Small intestine (tissue), 7 donors: Measurements from ENCODE around the gene MAGI1. TPM values are rescaled to one million over a fixed set of nuclear protein-coding genes. Genes with fewer than 3 reads are reported as not detected.

Experiments used
- DNase-seq, 2 donors: peaks; one replicate each; pipeline versions ENCODE4 v3.0.0 to v3.0.0-alpha.2; 2013
- FAIRE-seq: peaks from 2 replicates; lab custom pipeline; 2012; peaks lifted over from hg19 to GRCh38; lab: Jason Lieb, UNC
- H3K27ac ChIP-seq, 3 donors: one replicate each; pipeline ENCODE4 v1.5.1; 2013; ENCODE audit warnings: low read length in 2 of 3, mild to moderate bottlenecking in 2 of 3, control low read depth in 1 of 3, inconsistent platforms in 1 of 3, low read depth in 1 of 3, moderate library complexity in 1 of 3
- H3K27me3 ChIP-seq, 3 donors: one replicate each; pipeline ENCODE4 v1.6.1; 2013; ENCODE audit warnings: low read length in 3 of 3, inconsistent platforms in 1 of 3; ENCODE audit not compliant: control insufficient read depth in 3 of 3, insufficient read depth in 3 of 3
- H3K36me3 ChIP-seq, 3 donors: one replicate each; pipeline ENCODE4 v1.6.1; 2013; ENCODE audit warnings: low read length in 3 of 3, inconsistent platforms in 1 of 3, low read depth in 1 of 3, mild to moderate bottlenecking in 1 of 3, moderate library complexity in 1 of 3; ENCODE audit not compliant: control insufficient read depth in 3 of 3, insufficient read depth in 2 of 3
- H3K4me1 ChIP-seq, 3 donors: one replicate each; pipeline ENCODE4 v1.6.1; 2013; ENCODE audit warnings: low read length in 2 of 3, inconsistent platforms in 1 of 3, low read depth in 1 of 3, mild to moderate bottlenecking in 1 of 3, moderate library complexity in 1 of 3; ENCODE audit not compliant: control insufficient read depth in 3 of 3, insufficient read depth in 2 of 3
- H3K4me3 ChIP-seq, 3 donors: one replicate each; pipeline ENCODE4 v1.5.1; 2013; ENCODE audit warnings: low read length in 3 of 3, control low read depth in 1 of 3, inconsistent platforms in 1 of 3, low read depth in 1 of 3, mild to moderate bottlenecking in 1 of 3, moderate library complexity in 1 of 3
- H3K9me3 ChIP-seq, 2 donors: one replicate each; pipeline ENCODE4 v1.6.1; 2013; ENCODE audit warnings: low read depth in 1 of 2, low read length in 1 of 2; ENCODE audit not compliant: control insufficient read depth in 2 of 2, insufficient read depth in 1 of 2
- WGBS, 3 donors: extraction: QIAGEN DNeasy Blood & Tissue Kit; methylation state at CpG; one replicate each; pipeline ENCODE4 v1.1.7; 2013; 5-methylcytosine and 5-hydroxymethylcytosine counted together
- polyA plus RNA-seq, 4 donors: library from polyadenylated mRNA; stranded (reverse) in 3 of 4; unstranded in 1 of 4; fragments of 200-250 nt in 3 of 4; fragments of 120-200 nt in 1 of 4; gene quantifications; one replicate each; pipeline versions ENCODE4 v1.2.1 to v1.2.3, GENCODE V29; 2013
- donor health status: healthy with polysubstance abuse.
- donor health status: control.
- donor health status: control.
- donor health status: Bipolar disorder and iron deficiency.
- donor health status: healthy.

MAGI1 gene
- polyA plus RNA-seq, 4 donors: 10.0 to 35.1 (median 12.6) TPM

GRCh38 chr3:65958216-65958615 is 80.5 kb downstream of the MAGI1 start:
- Histone ChIP-seq H3K27me3 (no peaks in the 10 kb centered on the region), H3K27ac (no peak overlapping the region), H3K36me3 (no peaks in the 10 kb centered on the region), H3K4me1 (peaks cover 7 to 28% (median 7%) of the 10 kb centered on the region in 3 donors), H3K4me3 (no peak overlapping the region), H3K9me3 (no peaks in the 10 kb centered on the region)
- FAIRE-seq (no peak), DNase-seq (no peak)
- 85 to 95% (median 93%) methylated on average over 2 of the region's 2 CpGs for WGBS, 3 donors

GRCh38 chr3:65955792-65956477 is 82.8 kb downstream of the MAGI1 start:
- H3K4me3 ChIP-seq: no peak overlapping the region
- peaks cover 4 to 39% (median 14%) of the 10 kb centered on the region in 3 donors for H3K4me1 ChIP-seq
- no peaks in the 10 kb centered on the region for H3K36me3 ChIP-seq
- H3K9me3 ChIP-seq: no peaks in the 10 kb centered on the region
- FAIRE-seq (no peak), DNase-seq (peak; percentile 32 to 36)
- H3K27ac ChIP-seq: no peak overlapping the region
- H3K27me3 ChIP-seq: no peaks in the 10 kb centered on the region
- WGBS, 3 donors: 53 to 63% (median 63%) methylated on average over 10 of the region's 10 CpGs

GRCh38 chr3:65953881-65954733 is 84.6 kb downstream of the MAGI1 start:
- Histone ChIP-seq H3K27me3 (no peaks in the 10 kb centered on the region), H3K9me3 (no peaks in the 10 kb centered on the region), H3K27ac (peak overlapping the region; percentile 90 to 96 (median 95)), H3K36me3 (no peaks in the 10 kb centered on the region), H3K4me3 (peak overlapping the region in 2 of 3 donors; percentile 24 to 28), H3K4me1 (peaks cover 6 to 52% (median 14%) of the 10 kb centered on the region in 3 donors)
- 13 to 41% (median 24%) methylated on average over 16 of the region's 16 CpGs for WGBS, 3 donors
- DNase-seq (peak; percentile 84 to 85), FAIRE-seq (no peak)

- peak overlapping the region; percentile 90 to 96 (median 95) for H3K27ac ChIP-seq
- no peaks in the 10 kb centered on the region for H3K27me3 ChIP-seq
- H3K4me1 ChIP-seq: peaks cover 6 to 59% (median 14%) of the 10 kb centered on the region in 3 donors
- H3K4me3 ChIP-seq: peak overlapping the region in 1 of 3 donors; percentile 2
- 12 to 58% (median 29%) methylated on average over 5 of the region's 5 CpGs for WGBS, 3 donors
- no peak for FAIRE-seq
- no peaks in the 10 kb centered on the region for H3K36me3 ChIP-seq
- no peaks in the 10 kb centered on the region for H3K9me3 ChIP-seq
- peak; percentile 95 to 96 for DNase-seq
These were observed 85.4 kb downstream of the MAGI1 start for GRCh38 chr3:65953301-65953812.

- H3K4me1 ChIP-seq: peaks cover 6 to 63% (median 14%) of the 10 kb centered on the region in 3 donors
- WGBS, 3 donors: 0 to 55% (median 29%) methylated on average over 1 of the region's 1 CpG
- no peaks in the 10 kb centered on the region for H3K9me3 ChIP-seq
- FAIRE-seq (no peak), DNase-seq (no peak)
- H3K27me3 ChIP-seq: no peaks in the 10 kb centered on the region
- no peak overlapping the region for H3K4me3 ChIP-seq
- no peaks in the 10 kb centered on the region for H3K36me3 ChIP-seq
- H3K27ac ChIP-seq: peak overlapping the region; percentile 90 to 96 (median 95)
These were observed 85.9 kb downstream of the MAGI1 start for GRCh38 chr3:65952842-65953241.

GRCh38 chr3:65951836-65952505 is 86.7 kb downstream of the MAGI1 start:
- Histone ChIP-seq H3K9me3 (no peaks in the 10 kb centered on the region), H3K36me3 (no peaks in the 10 kb centered on the region), H3K4me1 (peaks cover 6 to 63% (median 14%) of the 10 kb centered on the region in 3 donors), H3K27me3 (no peaks in the 10 kb centered on the region), H3K27ac (peak overlapping the region; percentile 62 to 95 (median 90)), H3K4me3 (no peak overlapping the region)
- FAIRE-seq (no peak), DNase-seq (no peak)
- 55 to 65% (median 64%) methylated on average over 4 of the region's 4 CpGs for WGBS, 3 donors

- Histone ChIP-seq H3K27ac (no peak overlapping the region), H3K36me3 (no peaks in the 10 kb centered on the region)
- no peak for FAIRE-seq
These were observed 88.1 kb downstream of the MAGI1 start for GRCh38 chr3:65950340-65951326.

More at GRCh38 chr3:65950340-65951326, 88.1 kb downstream of the MAGI1 start:
- Histone ChIP-seq H3K4me1 (peaks cover 3 to 55% (median 14%) of the 10 kb centered on the region in 3 donors), H3K9me3 (no peaks in the 10 kb centered on the region), H3K27me3 (no peaks in the 10 kb centered on the region), H3K4me3 (no peak overlapping the region)
- 81 to 92% (median 84%) methylated on average over 7 of the region's 7 CpGs for WGBS, 3 donors
- no peak for DNase-seq
